ENCODE measurements around the gene SPINK6.

- no peak for TF ChIP-seq EZH2 (IDR thresholded peaks at IDR 0.05; ENCODE audit: borderline replicate concordance, low read length)
- no peak for TF ChIP-seq CTCF (conservative IDR thresholded peaks at IDR 0.05 in 1 of 2, IDR thresholded peaks at IDR 0.05 in 1 of 2; ENCODE audit: extremely low read depth in 1 of 2, insufficient read depth in 1 of 2, low read depth in 1 of 2, low read length in 2 of 2)
Observed at GRCh38 chr5:148163345-148163744, 39.5 kb upstream of the SPINK6 start.
